Osteoblast (primary cell): ENCODE measurements around the gene COL6A1. TPM values are rescaled to one million over a fixed set of nuclear protein-coding genes. Genes with fewer than 3 reads are reported as not detected.
A peak's percentile ranks its signal among the peaks of the same experiment; 100 is the strongest.

Experiments
- DNase-seq: peaks from one replicate; pipeline ENCODE4 v3.0.0; 2011; ENCODE audit warnings: low spot score, mixed read lengths; ENCODE audit not compliant: insufficient read length; ENCODE audit errors: missing footprints
- H2AFZ ChIP-seq: 2 replicates; pipeline ENCODE4 v1.6.0; 2011; ENCODE audit warnings: mild to moderate bottlenecking, low read length
- H3K27ac ChIP-seq: 2 replicates; pipeline ENCODE4 v1.5.1; 2011; ENCODE audit warnings: mild to moderate bottlenecking, low read depth, low read length, moderate library complexity
- H3K27me3 ChIP-seq: 2 replicates; pipeline ENCODE4 v1.6.0; 2012; ENCODE audit warnings: mild to moderate bottlenecking, control low read depth, inconsistent platforms, low read length, moderate library complexity; ENCODE audit not compliant: insufficient read depth
- H3K36me3 ChIP-seq: 2 replicates; pipeline ENCODE4 v1.5.1; 2011; ENCODE audit warnings: mild to moderate bottlenecking, low read length, control low read depth, moderate library complexity; ENCODE audit not compliant: insufficient read depth
- H3K4me1 ChIP-seq: 2 replicates; pipeline ENCODE4 v1.5.1; 2011; ENCODE audit warnings: mild to moderate bottlenecking, low read length, control low read depth, moderate library complexity; ENCODE audit not compliant: insufficient read depth
- H3K4me2 ChIP-seq: 2 replicates; pipeline ENCODE4 v1.6.0; 2011; ENCODE audit warnings: mild to moderate bottlenecking, low read length; ENCODE audit not compliant: insufficient read depth
- H3K4me3 ChIP-seq: fragments of 200-600 bp; sonication (generic); 3 replicates; pipeline ENCODE4 v1.5.1; 2012; ENCODE audit warnings: mild to moderate bottlenecking, low read length, inconsistent platforms; ENCODE audit not compliant: insufficient read depth
- H3K79me2 ChIP-seq: 2 replicates; pipeline ENCODE4 v1.6.0; 2012; ENCODE audit warnings: mild to moderate bottlenecking, low read length, control low read depth, inconsistent platforms; ENCODE audit not compliant: insufficient read depth
- H3K9me3 ChIP-seq: 2 replicates; pipeline ENCODE4 v1.5.1; 2011; ENCODE audit warnings: low read depth, low read length, control low read depth
- H4K20me1 ChIP-seq: 2 replicates; pipeline ENCODE4 v1.6.0; 2012; ENCODE audit warnings: mild to moderate bottlenecking, low read length, control low read depth; ENCODE audit not compliant: insufficient read depth
- CTCF ChIP-seq: IDR thresholded peaks from 2 replicates; pipeline ENCODE4 v1.5.1; 2011; ENCODE audit warnings: mild to moderate bottlenecking, low read depth, low read length, moderate library complexity; ENCODE audit errors: extremely low read depth
- total RNA-seq: library from RNA; depleted of rRNA; stranded (reverse); fragments of >200 nt; gene quantifications from 2 replicates; pipeline ENCODE4 v1.2.3, GENCODE V29; 2012

COL6A1 gene
- total RNA-seq, 1 donor = 1,612 TPM

DNA sequence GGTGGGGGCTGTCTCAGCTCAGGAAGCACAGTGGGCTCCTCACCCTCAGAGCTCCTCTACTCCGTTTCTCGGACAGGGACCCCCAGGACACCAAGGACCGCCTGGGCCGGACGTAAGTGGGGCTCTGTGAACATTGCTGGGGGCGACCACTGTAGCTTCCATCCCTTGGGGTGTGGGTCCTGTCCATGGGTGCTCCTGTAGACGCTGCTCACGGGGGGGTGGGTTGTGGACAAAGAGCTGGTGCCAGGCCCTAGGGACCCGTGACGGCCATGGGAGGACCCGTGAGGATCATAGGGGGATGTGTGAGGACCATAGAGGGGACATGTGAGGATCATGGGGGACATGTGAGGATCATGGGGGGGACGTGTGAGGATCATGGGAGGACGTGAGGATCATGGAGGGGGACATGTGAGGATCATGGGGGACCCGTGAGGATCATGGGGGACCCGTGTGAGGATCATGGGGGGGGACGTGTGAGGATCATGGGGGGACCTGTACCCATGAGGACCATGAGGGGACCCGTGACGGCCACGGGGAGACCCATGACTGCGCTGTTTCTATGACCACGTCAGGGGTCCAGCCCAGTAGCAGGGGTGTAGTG, 18.1 kb downstream of the COL6A1 start:
- Histone ChIP-seq H3K27me3 (no peaks in the 10 kb centered on the region), H4K20me1 (peaks cover 38% of the 10 kb centered on the region), H3K4me1 (no peaks in the 10 kb centered on the region), H3K79me2 (peaks cover 26% of the 10 kb centered on the region), H2AFZ (no peak overlapping the region), H3K36me3 (peaks cover 96% of the 10 kb centered on the region), H3K27ac (no peak overlapping the region), H3K4me3 (no peak overlapping the region), H3K4me2 (no peak overlapping the region), H3K9me3 (no peaks in the 10 kb centered on the region)
- DNase-seq = peak; percentile 84
- no peak for TF ChIP-seq CTCF

DNA sequence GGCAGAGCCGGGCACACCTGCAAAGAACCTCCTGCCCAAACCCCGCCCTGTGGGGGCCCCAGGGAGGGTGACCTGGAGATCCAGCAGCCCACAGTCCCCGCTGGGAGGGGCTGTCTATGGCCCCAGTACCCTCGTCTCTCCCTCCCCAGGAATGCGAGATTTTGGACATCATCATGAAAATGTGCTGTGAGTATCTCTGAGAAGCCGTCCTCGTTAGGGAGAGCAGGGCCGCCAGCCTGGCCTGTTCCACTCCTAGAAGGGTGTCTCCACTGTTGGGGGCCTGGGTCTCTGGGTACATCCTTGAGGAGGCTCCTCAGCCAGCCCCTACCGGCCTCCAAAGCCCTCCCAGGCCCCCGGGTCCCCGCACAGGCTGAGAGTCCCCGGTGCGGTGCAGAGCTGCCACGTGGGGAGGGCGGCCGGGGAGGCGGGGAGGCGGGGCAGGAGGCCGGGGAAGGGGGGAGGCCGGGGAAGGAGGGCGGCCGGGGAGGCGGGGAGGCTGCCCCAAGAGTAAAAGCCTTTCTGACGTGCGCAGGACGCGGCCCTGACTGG, 18.7 kb downstream of the COL6A1 start:
- H3K27me3 ChIP-seq = no peaks in the 10 kb centered on the region
- peaks cover 20% of the 10 kb centered on the region for H3K79me2 ChIP-seq
- peak; percentile 66 for DNase-seq
- no peak overlapping the region for H3K4me3 ChIP-seq
- H3K36me3 ChIP-seq = peaks cover 94% of the 10 kb centered on the region
- no peaks in the 10 kb centered on the region for H3K4me1 ChIP-seq
- no peak overlapping the region for H2AFZ ChIP-seq
- no peaks in the 10 kb centered on the region for H3K9me3 ChIP-seq
- peaks cover 34% of the 10 kb centered on the region for H4K20me1 ChIP-seq
- no peak for TF ChIP-seq CTCF
- H3K27ac ChIP-seq = no peak overlapping the region
- H3K4me2 ChIP-seq = no peak overlapping the region

DNA sequence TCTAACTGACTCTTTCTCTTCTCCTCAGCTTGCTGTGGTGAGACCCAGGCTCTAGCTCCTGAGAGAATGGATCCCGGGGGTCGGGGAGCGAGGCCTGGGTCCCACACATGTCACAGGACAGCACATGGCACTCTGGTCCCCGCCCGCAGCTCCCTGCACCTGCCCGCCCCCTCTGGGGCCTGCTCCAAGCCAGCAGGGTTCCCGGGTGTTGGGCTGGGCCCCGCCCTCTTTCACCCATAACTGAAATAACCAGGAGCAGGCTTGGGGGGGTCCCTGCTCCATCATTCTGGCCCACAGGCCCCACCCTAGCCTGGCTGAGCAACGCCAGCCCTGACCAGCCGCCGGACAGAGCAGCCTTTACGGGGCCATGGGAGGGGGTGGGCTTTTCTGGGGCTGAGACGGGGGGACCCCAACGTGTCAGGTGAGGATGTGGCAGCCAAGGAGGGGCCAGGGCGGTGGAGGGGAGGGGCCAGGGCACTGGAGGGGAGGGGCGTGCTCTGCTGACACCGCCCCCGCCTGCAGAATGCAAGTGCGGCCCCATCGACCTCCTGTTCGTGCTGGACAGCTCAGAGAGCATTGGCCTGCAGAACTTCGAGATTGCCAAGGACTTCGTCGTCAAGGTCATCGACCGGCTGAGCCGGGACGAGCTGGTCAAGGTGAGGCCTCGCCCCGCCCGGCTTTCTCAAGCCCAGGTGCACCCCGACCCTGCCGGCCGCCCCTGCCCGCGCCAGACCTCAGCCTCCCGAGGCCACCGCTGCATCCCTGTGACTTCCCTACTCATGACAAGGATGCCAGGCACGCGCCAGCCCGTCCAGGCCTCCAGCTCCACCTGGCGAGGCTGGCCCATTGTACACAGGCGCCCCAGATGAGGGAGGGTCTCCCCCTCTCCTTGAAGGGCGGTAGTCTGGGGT, 19.4 kb downstream of the COL6A1 start:
- peak; percentile 89 for DNase-seq
- H3K9me3 ChIP-seq = no peaks in the 10 kb centered on the region
- no peaks in the 10 kb centered on the region for H3K4me1 ChIP-seq
- peaks cover 86% of the 10 kb centered on the region for H3K36me3 ChIP-seq
- no peak overlapping the region for H2AFZ ChIP-seq
- H3K79me2 ChIP-seq = peaks cover 13% of the 10 kb centered on the region
- no peak for TF ChIP-seq CTCF
- peaks cover 28% of the 10 kb centered on the region for H4K20me1 ChIP-seq
- no peak overlapping the region for H3K4me3 ChIP-seq
- no peak overlapping the region for H3K4me2 ChIP-seq
- H3K27me3 ChIP-seq = no peaks in the 10 kb centered on the region
- no peak overlapping the region for H3K27ac ChIP-seq
